Gastrocnemius medialis (tissue), 4 donors: ENCODE measurements around the gene RCN2.

Experiments used
- POLR2A ChIP-seq, 2 donors: fragments of 450-650 bp; IDR thresholded peaks; one replicate each; pipeline ENCODE4 v1.6.1; 2017; ENCODE audit warnings: antibody characterized with exemption in 2 of 2, mild to moderate bottlenecking in 2 of 2, moderate library complexity in 2 of 2
- TF ChIP-seq, protein P1 (sequence below), 5 experiments: fragments of 450-650 bp in 3 of 5; fragments of 200-600 bp in 2 of 5; sonication (generic) in 2 of 5; IDR thresholded peaks in 4 of 5; conservative IDR thresholded peaks in 1 of 5; 1 replicate in 4 of 5; 2 replicates in 1 of 5; pipeline ENCODE4 v1.5.1; 2016 to 2019; ENCODE audit warnings: antibody characterized with exemption in 5 of 5, mild to moderate bottlenecking in 3 of 5, moderate library complexity in 3 of 5

DNA sequence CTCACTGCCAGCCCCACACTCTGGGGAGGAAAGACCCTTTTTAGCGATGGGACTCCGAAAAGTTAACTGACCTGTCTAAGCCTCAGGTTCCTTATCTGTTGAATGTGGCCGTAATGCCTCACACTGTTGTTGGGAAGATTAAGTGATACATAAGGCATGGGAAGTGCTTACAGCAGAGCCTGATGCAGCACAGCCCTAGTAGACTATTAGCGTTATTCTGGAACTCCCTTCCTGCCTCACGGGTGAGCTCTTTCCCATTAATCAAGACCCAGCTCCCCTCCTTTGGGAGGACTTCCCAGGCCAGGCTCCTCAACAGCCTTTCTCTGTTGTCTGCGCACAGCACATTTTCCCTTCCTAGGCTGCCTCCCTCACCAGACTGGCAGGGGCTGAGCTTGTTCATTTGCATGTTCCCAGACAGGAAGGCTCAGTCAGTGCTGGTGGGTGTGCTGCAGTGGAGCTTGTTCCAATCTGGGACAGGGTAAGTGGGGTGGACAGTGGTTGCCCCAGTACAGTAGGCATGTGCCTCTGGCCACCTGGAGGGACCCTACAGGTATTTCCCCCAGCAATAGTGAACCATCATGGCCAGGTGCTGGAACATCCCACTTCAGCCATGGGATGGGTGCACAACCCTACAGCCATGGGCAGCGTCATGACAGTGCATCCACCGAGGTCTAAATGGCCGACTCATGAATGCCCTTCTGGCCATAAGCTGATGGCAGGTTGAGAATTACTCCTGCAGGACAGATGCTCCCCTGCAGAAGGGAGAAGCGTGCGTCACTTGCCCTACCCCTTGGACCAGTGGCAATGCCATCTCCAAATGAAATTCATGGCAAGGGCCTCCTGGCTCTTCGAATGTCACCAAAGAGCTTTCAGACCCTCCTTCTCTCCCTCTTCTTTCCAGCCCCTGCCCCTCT, 57.6 kb downstream of the RCN2 start:
- TF ChIP-seq, protein P1, sequence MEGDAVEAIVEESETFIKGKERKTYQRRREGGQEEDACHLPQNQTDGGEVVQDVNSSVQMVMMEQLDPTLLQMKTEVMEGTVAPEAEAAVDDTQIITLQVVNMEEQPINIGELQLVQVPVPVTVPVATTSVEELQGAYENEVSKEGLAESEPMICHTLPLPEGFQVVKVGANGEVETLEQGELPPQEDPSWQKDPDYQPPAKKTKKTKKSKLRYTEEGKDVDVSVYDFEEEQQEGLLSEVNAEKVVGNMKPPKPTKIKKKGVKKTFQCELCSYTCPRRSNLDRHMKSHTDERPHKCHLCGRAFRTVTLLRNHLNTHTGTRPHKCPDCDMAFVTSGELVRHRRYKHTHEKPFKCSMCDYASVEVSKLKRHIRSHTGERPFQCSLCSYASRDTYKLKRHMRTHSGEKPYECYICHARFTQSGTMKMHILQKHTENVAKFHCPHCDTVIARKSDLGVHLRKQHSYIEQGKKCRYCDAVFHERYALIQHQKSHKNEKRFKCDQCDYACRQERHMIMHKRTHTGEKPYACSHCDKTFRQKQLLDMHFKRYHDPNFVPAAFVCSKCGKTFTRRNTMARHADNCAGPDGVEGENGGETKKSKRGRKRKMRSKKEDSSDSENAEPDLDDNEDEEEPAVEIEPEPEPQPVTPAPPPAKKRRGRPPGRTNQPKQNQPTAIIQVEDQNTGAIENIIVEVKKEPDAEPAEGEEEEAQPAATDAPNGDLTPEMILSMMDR (IDR thresholded peaks at IDR 0.05 in 4 of 5, conservative IDR thresholded peaks at IDR 0.05 in 1 of 5), result no peak
- TF ChIP-seq POLR2A (IDR thresholded peaks at IDR 0.05), result no peak
